ENCODE results near the gene BATF2.

- TF ChIP-seq POLR2A (IDR thresholded peaks at IDR 0.05) (no peak), CTCF (IDR thresholded peaks at IDR 0.05) (no peak)
Measured at GRCh38 chr11:64996327-64996709, 453 bp downstream of the BATF2 start.

Data from lower leg skin (tissue), 3 donors.